Hippocampal formation (tissue), 2 donors: Measurements from ENCODE around the gene SYT2.
"Not testable (repeated sequence)": the region's sequence is repeated elsewhere in the genome, so short reads cannot be mapped to it uniquely, and the experiment has no call there.

ENCODE experiments used
- DNase-seq, 2 donors: peaks; one replicate each; lab custom pipeline; 2025; lab: John Stamatoyannopoulos, UW

The SYT2 gene

GRCh38 chr1:202642619-202643291 is 67.5 kb downstream of the SYT2 start:
- DNase-seq: no peak

GRCh38 chr1:202642212-202642611 is 68.0 kb downstream of the SYT2 start:
- no peak for DNase-seq

- DNase-seq: no peak
Observed at GRCh38 chr1:202639500-202639899, 70.8 kb downstream of the SYT2 start.

- not testable (repeated sequence) for DNase-seq
Observed at GRCh38 chr1:202638701-202639305, 71.5 kb downstream of the SYT2 start.

- no peak for DNase-seq
Observed at GRCh38 chr1:202638019-202638700, 72.1 kb downstream of the SYT2 start.

GRCh38 chr1:202637321-202638018 is 72.8 kb downstream of the SYT2 start:
- not testable (repeated sequence) for DNase-seq

GRCh38 chr1:202636171-202636570 is 74.1 kb downstream of the SYT2 start:
- DNase-seq: not testable (repeated sequence)

GRCh38 chr1:202632241-202632640 is 78.0 kb downstream of the SYT2 start:
- DNase-seq: no peak

- no peak for DNase-seq
Observed at GRCh38 chr1:202631076-202631923, 79.0 kb downstream of the SYT2 start.

- DNase-seq: no peak
Observed at GRCh38 chr1:202630541-202630940, 79.7 kb downstream of the SYT2 start.

- not testable (repeated sequence) for DNase-seq
Observed at GRCh38 chr1:202630096-202630495, 80.2 kb downstream of the SYT2 start.

- not testable (repeated sequence) for DNase-seq
Observed at GRCh38 chr1:202629257-202629811, 80.9 kb downstream of the SYT2 start.

GRCh38 chr1:202628646-202629215 is 81.5 kb downstream of the SYT2 start:
- DNase-seq: no peak

GRCh38 chr1:202627841-202628565 is 82.3 kb downstream of the SYT2 start:
- no peak for DNase-seq

- not testable (repeated sequence) for DNase-seq
Observed at GRCh38 chr1:202627036-202627435, 83.2 kb downstream of the SYT2 start.

GRCh38 chr1:202625416-202626360 is 84.6 kb downstream of the SYT2 start:
- peak; percentile 6 to 12 for DNase-seq

GRCh38 chr1:202624781-202625108 is 85.5 kb downstream of the SYT2 start:
- DNase-seq: no peak

- DNase-seq: no peak
Observed at GRCh38 chr1:202624088-202624780, 86.0 kb downstream of the SYT2 start.

- DNase-seq: not testable (repeated sequence)
Observed at GRCh38 chr1:202623476-202623875, 86.8 kb downstream of the SYT2 start.
